MM.1S (cell line): ENCODE measurements around the gene NEDD4L.

Experiments
- CTCF ChIP-seq: fragments of 300-600 bp; sonication (generic); IDR thresholded peaks from 2 replicates; pipeline ENCODE4 v1.5.1; 2016; ENCODE audit warnings: antibody characterized with exemption, low read length, mixed read lengths
- EZH2 ChIP-seq: fragments of 300-600 bp; sonication (generic); optimal IDR thresholded peaks from 2 replicates; pipeline ENCODE3; 2017; ENCODE audit warnings: low read depth, mild to moderate bottlenecking, antibody characterized with exemption, low read length, mixed read lengths
- EZH2phosphoT487 ChIP-seq: fragments of 300-600 bp; sonication (generic); IDR thresholded peaks from 2 replicates; pipeline ENCODE4 v1.6.1; 2018; ENCODE audit warnings: antibody characterized with exemption, low read length

- TF ChIP-seq CTCF (no peak), EZH2phosphoT487 (no peak), EZH2 (no peak)
Observed at GRCh38 chr18:58398648-58399398, 354.8 kb downstream of the NEDD4L start.
